Esophagus squamous epithelium (tissue), 5 donors: ENCODE results near the gene TTC21A. TPM values are rescaled to one million over a fixed set of nuclear protein-coding genes. Genes with fewer than 3 reads are reported as not detected.
"Not testable (repeated sequence)": the region's sequence is repeated elsewhere in the genome, so short reads cannot be mapped to it uniquely, and the experiment has no call there.

Experiments used
- DNase-seq: peaks from one replicate; lab custom pipeline; 2025; lab: John Stamatoyannopoulos, UW
- H3K27ac ChIP-seq, 4 donors: fragments of 200-600 bp; sonication (generic); one replicate each; pipeline ENCODE4 v1.5.1; 2016 to 2019; ENCODE audit warnings: mild to moderate bottlenecking in 1 of 4
- H3K27me3 ChIP-seq, 4 donors: fragments of 200-600 bp; sonication (generic); 1 replicate in 3 of 4; 2 replicates in 1 of 4; pipeline versions ENCODE4 v1.5.1 to v1.6.0; 2017 to 2021; ENCODE audit warnings: antibody characterized with exemption in 1 of 4
- H3K36me3 ChIP-seq, 3 donors: fragments of 200-600 bp; sonication (generic); one replicate each; pipeline ENCODE4 v1.5.1; 2016 to 2019
- H3K4me1 ChIP-seq, 3 donors: fragments of 200-600 bp; sonication (generic); one replicate each; pipeline ENCODE4 v1.5.1; 2017 to 2019
- H3K4me3 ChIP-seq, 4 donors: fragments of 200-600 bp; sonication (generic); 1 replicate in 3 of 4; 2 replicates in 1 of 4; pipeline ENCODE4 v1.5.1; 2016 to 2019; ENCODE audit warnings: mild to moderate bottlenecking in 2 of 4, moderate library complexity in 1 of 4
- H3K9me3 ChIP-seq, 3 donors: fragments of 200-600 bp; sonication (generic); one replicate each; pipeline ENCODE4 v1.5.1; 2016 to 2019
- CTCF ChIP-seq, 6 experiments: fragments of 450-650 bp in 4 of 6; fragments of 200-600 bp in 2 of 6; sonication (generic) in 2 of 6; IDR thresholded peaks; one replicate each; pipeline ENCODE4 v1.5.1; 2016 to 2019; ENCODE audit warnings: antibody characterized with exemption in 6 of 6, mild to moderate bottlenecking in 4 of 6, moderate library complexity in 4 of 6
- POLR2A ChIP-seq, 4 donors: fragments of 450-650 bp; IDR thresholded peaks; one replicate each; pipeline ENCODE4 v1.6.1; 2017; ENCODE audit warnings: antibody characterized with exemption in 4 of 4, mild to moderate bottlenecking in 4 of 4, moderate library complexity in 3 of 4
- WGBS, 2 donors: methylation state at CpG; one replicate each; pipeline ENCODE4 v1.1.5; 2018; 5-methylcytosine and 5-hydroxymethylcytosine counted together
- intact Hi-C: fragments of 100-400 bp; cut with DNase I; formaldehyde crosslinking; loops from one replicate; pipeline ENCODE4 v1.15.0; 2022
- total RNA-seq, 4 donors: library from RNA; depleted of rRNA; stranded (reverse); fragments of >200 nt; gene quantifications; one replicate each; pipeline ENCODE4 v1.1.0, GENCODE V29; 2016
- donor health status: DM: yes; HTN: yes; CAD: no.

The TTC21A gene
- total RNA-seq, 4 donors from 2014 or later: 1.6 to 2.9 (median 2.5) TPM

GRCh38 chr3:39170461-39170860 is 63.0 kb downstream of the TTC21A start:
- intact Hi-C loops: no loop called here
- Histone ChIP-seq H3K4me3 (no peak overlapping the region), H3K27me3 (no peaks in the 10 kb centered on the region), H3K36me3 (no peaks in the 10 kb centered on the region), H3K4me1 (peaks cover 0 to 16% (median 5%) of the 10 kb centered on the region in 3 donors), H3K9me3 (no peaks in the 10 kb centered on the region), H3K27ac (no peak overlapping the region)
- no peak for DNase-seq
- TF ChIP-seq CTCF (IDR thresholded peaks at IDR 0.05): no peak
- no peak for TF ChIP-seq POLR2A (IDR thresholded peaks at IDR 0.05)
- 89 to 99% methylated on average over 4 of the region's 4 CpGs for WGBS, 2 donors

- intact Hi-C loops, H3K4me3 ChIP-seq, H3K27me3 ChIP-seq, H3K9me3 ChIP-seq, DNase-seq, H3K27ac ChIP-seq, H3K36me3 ChIP-seq: not testable (repeated sequence)
- H3K4me1 ChIP-seq: peaks cover 0 to 15% (median 5%) of the 10 kb centered on the region in 3 donors
- WGBS, 2 donors: 70 to 82% methylated on average over 4 to 6 of the region's 6 CpGs
Observed at GRCh38 chr3:39170877-39171276, 63.4 kb downstream of the TTC21A start.

- no peak for DNase-seq
- intact Hi-C loops: no loop called here
- H3K4me1 ChIP-seq: peaks cover 3 to 8% (median 4%) of the 10 kb centered on the region in 3 donors
- no peak overlapping the region for H3K4me3 ChIP-seq
- H3K27me3 ChIP-seq: no peaks in the 10 kb centered on the region
- no peaks in the 10 kb centered on the region for H3K9me3 ChIP-seq
- H3K27ac ChIP-seq: no peak overlapping the region
- 69 to 82% methylated on average over 2 of the region's 2 CpGs for WGBS, 2 donors
- TF ChIP-seq CTCF (IDR thresholded peaks at IDR 0.05): no peak
- H3K36me3 ChIP-seq: no peaks in the 10 kb centered on the region
Observed at GRCh38 chr3:39171860-39172259, 64.4 kb downstream of the TTC21A start.

DNA sequence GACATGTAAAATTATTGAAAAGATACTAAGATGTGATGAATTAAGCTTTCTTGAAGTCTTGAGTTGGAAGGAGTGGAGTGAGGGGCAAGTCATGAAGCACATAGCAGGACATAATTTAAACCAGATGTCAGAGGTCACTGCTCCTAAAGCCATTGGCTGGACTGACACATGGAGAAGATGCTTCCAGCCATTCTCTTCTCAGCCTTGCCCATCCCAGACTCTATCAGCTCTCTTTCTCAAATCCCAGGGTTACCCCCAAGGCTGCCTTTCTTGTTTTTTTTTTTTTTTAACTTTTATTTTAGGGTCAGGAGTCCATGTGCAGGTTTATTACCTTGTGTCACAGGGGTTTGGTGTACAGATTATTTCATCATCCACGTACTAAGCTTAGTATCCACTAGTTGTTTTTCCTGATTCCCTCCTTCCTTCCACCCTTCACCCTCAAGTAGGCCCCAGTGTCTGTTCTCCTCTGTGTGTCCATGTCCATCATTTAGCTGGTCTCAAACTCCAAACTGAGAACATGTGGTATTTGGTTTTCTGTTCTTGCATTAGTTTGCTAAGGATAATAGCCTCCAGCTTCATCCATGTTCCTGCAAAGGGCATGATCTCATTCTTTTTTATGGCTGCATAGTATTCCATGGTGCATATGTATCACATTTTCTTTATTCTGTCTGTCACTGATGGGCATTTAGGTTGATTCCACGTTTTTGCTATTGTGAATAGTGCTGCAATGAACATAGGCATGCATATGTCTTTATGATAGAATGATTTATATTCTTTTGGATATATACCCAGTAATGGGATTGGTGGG is 66.0 kb downstream of the TTC21A start:
- DNase-seq: no peak
- Histone ChIP-seq H3K4me1 (peaks cover 7 to 19% (median 15%) of the 10 kb centered on the region in 3 donors), H3K4me3 (no peak overlapping the region), H3K9me3 (no peaks in the 10 kb centered on the region), H3K27ac (no peak overlapping the region), H3K27me3 (no peaks in the 10 kb centered on the region), H3K36me3 (no peaks in the 10 kb centered on the region)
- WGBS, 2 donors: 60 to 72% methylated on average over 2 of the region's 2 CpGs
- intact Hi-C loops: no loop called here
- TF ChIP-seq POLR2A (IDR thresholded peaks at IDR 0.05): no peak
- TF ChIP-seq CTCF (IDR thresholded peaks at IDR 0.05): no peak

GRCh38 chr3:39176025-39176714 is 68.7 kb downstream of the TTC21A start:
- WGBS, 2 donors: 93 to 95% methylated on average over 6 of the region's 6 CpGs
- Histone ChIP-seq H3K4me1 (peaks cover 19 to 45% (median 31%) of the 10 kb centered on the region in 3 donors), H3K27ac (peak overlapping the region in 3 of 4 donors; percentile 86 to 90 (median 90)), H3K27me3 (no peaks in the 10 kb centered on the region), H3K9me3 (no peaks in the 10 kb centered on the region), H3K4me3 (no peak overlapping the region), H3K36me3 (no peaks in the 10 kb centered on the region)
- no peak for DNase-seq
- intact Hi-C loops: no loop called here
- TF ChIP-seq POLR2A (IDR thresholded peaks at IDR 0.05): no peak
- no peak for TF ChIP-seq CTCF (IDR thresholded peaks at IDR 0.05)
